Body of pancreas (tissue), 4 donors: ENCODE results near the gene RNF113B.

ENCODE experiments used
- CTCF ChIP-seq, 7 experiments: fragments of 450-650 bp in 4 of 7; fragments of 200-600 bp in 3 of 7; sonication (generic) in 3 of 7; IDR thresholded peaks; one replicate each; pipeline ENCODE4 v1.5.1; 2016 to 2019; ENCODE audit warnings: antibody characterized with exemption in 7 of 7
- POLR2A ChIP-seq, 3 donors: fragments of 450-650 bp; IDR thresholded peaks; one replicate each; pipeline ENCODE4 v1.6.1; 2016; ENCODE audit warnings: antibody characterized with exemption in 3 of 3, mild to moderate bottlenecking in 2 of 3

GRCh38 chr13:98195054-98195791 lies 18.2 kb upstream of the RNF113B start:
- no peak for TF ChIP-seq CTCF (IDR thresholded peaks at IDR 0.05)
- no peak for TF ChIP-seq POLR2A (IDR thresholded peaks at IDR 0.05)
